Measurements from ENCODE around the gene NOL9. TPM values are rescaled to one million over a fixed set of nuclear protein-coding genes. Genes with fewer than 3 reads are reported as not detected.

Gene NOL9
- polyA plus RNA-seq, 1 of the 3 experiments (the other 2 are of a cell fraction): 7.1 TPM

DNA sequence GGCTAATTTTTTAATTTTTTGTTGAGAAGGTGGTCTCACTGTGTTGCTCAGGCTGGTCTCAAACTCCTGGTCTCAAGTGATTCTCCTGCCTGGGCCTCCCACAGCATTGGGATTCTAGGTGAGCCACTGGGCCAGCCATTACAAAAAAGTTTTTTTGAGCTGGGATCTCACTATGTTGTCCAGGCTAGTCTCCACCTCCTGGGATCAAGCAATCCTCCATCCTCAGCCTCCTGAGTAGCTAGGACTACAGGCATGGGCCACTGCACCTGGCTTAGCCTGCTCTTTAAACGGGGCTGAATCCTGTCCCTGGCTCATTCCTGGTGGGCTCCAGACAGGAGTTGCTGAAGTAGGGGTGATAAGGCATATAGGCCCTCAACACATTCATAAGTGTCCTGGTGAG, 3.3 kb upstream of the NOL9 start:
- CTCF ChIA-PET: interaction anchor here (0.6 kb wide), 1 partner anchor 134 kb away, joined by 3 read pairs; no protein-coding TSS in a partner anchor
- H3F3A ChIP-seq (replicated peaks; ENCODE audit: insufficient read depth): no peaks in the 10 kb centered on the region
- TF ChIP-seq NRF1 (IDR thresholded peaks at IDR 0.05; ENCODE audit: low read depth, low read length): no peak
- no peak for TF ChIP-seq FOSL2 (IDR thresholded peaks at IDR 0.05; ENCODE audit: borderline replicate concordance, low read depth)
- TF ChIP-seq RFX5 (IDR thresholded peaks at IDR 0.05; ENCODE audit: low read length): no peak
- no peak for TF ChIP-seq MEF2A (IDR thresholded peaks at IDR 0.05; ENCODE audit: borderline replicate concordance, low read depth)
- no peak for TF ChIP-seq EZH2phosphoT487 (IDR thresholded peaks at IDR 0.05; ENCODE audit: borderline replicate concordance, low read depth)
- TF ChIP-seq, protein P1, sequence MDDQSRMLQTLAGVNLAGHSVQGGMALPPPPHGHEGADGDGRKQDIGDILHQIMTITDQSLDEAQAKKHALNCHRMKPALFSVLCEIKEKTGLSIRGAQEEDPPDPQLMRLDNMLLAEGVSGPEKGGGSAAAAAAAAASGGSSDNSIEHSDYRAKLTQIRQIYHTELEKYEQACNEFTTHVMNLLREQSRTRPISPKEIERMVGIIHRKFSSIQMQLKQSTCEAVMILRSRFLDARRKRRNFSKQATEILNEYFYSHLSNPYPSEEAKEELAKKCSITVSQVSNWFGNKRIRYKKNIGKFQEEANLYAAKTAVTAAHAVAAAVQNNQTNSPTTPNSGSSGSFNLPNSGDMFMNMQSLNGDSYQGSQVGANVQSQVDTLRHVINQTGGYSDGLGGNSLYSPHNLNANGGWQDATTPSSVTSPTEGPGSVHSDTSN (IDR thresholded peaks at IDR 0.05): no peak
- no peak for TF ChIP-seq RXRA (IDR thresholded peaks at IDR 0.05; ENCODE audit: borderline replicate concordance, low read depth)
- TF ChIP-seq, protein P2, sequence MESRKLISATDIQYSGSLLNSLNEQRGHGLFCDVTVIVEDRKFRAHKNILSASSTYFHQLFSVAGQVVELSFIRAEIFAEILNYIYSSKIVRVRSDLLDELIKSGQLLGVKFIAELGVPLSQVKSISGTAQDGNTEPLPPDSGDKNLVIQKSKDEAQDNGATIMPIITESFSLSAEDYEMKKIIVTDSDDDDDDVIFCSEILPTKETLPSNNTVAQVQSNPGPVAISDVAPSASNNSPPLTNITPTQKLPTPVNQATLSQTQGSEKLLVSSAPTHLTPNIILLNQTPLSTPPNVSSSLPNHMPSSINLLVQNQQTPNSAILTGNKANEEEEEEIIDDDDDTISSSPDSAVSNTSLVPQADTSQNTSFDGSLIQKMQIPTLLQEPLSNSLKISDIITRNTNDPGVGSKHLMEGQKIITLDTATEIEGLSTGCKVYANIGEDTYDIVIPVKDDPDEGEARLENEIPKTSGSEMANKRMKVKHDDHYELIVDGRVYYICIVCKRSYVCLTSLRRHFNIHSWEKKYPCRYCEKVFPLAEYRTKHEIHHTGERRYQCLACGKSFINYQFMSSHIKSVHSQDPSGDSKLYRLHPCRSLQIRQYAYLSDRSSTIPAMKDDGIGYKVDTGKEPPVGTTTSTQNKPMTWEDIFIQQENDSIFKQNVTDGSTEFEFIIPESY (IDR thresholded peaks at IDR 0.05; ENCODE audit: borderline replicate concordance, low read depth): no peak
- TF ChIP-seq, protein P3, sequence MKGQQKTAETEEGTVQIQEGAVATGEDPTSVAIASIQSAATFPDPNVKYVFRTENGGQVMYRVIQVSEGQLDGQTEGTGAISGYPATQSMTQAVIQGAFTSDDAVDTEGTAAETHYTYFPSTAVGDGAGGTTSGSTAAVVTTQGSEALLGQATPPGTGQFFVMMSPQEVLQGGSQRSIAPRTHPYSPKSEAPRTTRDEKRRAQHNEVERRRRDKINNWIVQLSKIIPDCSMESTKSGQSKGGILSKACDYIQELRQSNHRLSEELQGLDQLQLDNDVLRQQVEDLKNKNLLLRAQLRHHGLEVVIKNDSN (IDR thresholded peaks at IDR 0.05; ENCODE audit: borderline replicate concordance, low read depth): no peak
- TF ChIP-seq ELF1 (IDR thresholded peaks at IDR 0.05): no peak
- TF ChIP-seq TCF12 (IDR thresholded peaks at IDR 0.05): no peak
- TF ChIP-seq, protein P4, sequence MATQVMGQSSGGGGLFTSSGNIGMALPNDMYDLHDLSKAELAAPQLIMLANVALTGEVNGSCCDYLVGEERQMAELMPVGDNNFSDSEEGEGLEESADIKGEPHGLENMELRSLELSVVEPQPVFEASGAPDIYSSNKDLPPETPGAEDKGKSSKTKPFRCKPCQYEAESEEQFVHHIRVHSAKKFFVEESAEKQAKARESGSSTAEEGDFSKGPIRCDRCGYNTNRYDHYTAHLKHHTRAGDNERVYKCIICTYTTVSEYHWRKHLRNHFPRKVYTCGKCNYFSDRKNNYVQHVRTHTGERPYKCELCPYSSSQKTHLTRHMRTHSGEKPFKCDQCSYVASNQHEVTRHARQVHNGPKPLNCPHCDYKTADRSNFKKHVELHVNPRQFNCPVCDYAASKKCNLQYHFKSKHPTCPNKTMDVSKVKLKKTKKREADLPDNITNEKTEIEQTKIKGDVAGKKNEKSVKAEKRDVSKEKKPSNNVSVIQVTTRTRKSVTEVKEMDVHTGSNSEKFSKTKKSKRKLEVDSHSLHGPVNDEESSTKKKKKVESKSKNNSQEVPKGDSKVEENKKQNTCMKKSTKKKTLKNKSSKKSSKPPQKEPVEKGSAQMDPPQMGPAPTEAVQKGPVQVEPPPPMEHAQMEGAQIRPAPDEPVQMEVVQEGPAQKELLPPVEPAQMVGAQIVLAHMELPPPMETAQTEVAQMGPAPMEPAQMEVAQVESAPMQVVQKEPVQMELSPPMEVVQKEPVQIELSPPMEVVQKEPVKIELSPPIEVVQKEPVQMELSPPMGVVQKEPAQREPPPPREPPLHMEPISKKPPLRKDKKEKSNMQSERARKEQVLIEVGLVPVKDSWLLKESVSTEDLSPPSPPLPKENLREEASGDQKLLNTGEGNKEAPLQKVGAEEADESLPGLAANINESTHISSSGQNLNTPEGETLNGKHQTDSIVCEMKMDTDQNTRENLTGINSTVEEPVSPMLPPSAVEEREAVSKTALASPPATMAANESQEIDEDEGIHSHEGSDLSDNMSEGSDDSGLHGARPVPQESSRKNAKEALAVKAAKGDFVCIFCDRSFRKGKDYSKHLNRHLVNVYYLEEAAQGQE (IDR thresholded peaks at IDR 0.05; ENCODE audit: low read depth, low read length): no peak
- no peaks in the 10 kb centered on the region for H3K27me3 ChIP-seq (ENCODE audit: insufficient read depth)
- H3K9me3 ChIP-seq: no peaks in the 10 kb centered on the region
- H3K4me2 ChIP-seq: no peak overlapping the region
- H3K27ac ChIP-seq (ENCODE audit: low read depth in 2 of 2, low read length in 1 of 2): no peak overlapping the region
- no peaks in the 10 kb centered on the region for H3K9me2 ChIP-seq
- peaks cover 17% of the 10 kb centered on the region for H3K79me2 ChIP-seq (ENCODE audit: insufficient read depth)
- WGBS (ENCODE audit: low lambda C conversion rate): 0% methylated on average over 1 of the region's 1 CpG
- H3K4me3 ChIP-seq (ENCODE audit: low read depth in 2 of 2, low read length in 1 of 2): no peak overlapping the region
- no peak overlapping the region for H3K9ac ChIP-seq
- peaks cover 0 to 14% of the 10 kb centered on the region in 2 experiments; a peak in 1 of 4 replicates for H3K4me1 ChIP-seq (ENCODE audit: control insufficient read depth in 1 of 2, insufficient read depth in 2 of 2, low read depth in 1 of 2, low read length in 1 of 2)
- H4K20me1 ChIP-seq (ENCODE audit: insufficient read depth): no peaks in the 10 kb centered on the region
- H3K36me3 ChIP-seq (replicated peaks in 1 of 2; ENCODE audit: control insufficient read depth in 1 of 2, insufficient read depth in 2 of 2, low read length in 1 of 2): no peaks in the 10 kb centered on the region
- no peak for DNase-seq
- POLR2A ChIA-PET: no interaction called here
- H2AFZ ChIP-seq (ENCODE audit: low read depth): no peak overlapping the region
